Smooth muscle cell (in vitro differentiated cells): ENCODE measurements around the gene CFAP57. TPM values are rescaled to one million over a fixed set of nuclear protein-coding genes. Genes with fewer than 3 reads are reported as not detected.

Source experiments
- DNase-seq: peaks from one replicate; lab custom pipeline; 2025; ENCODE audit not compliant: unreplicated experiment; lab: John Stamatoyannopoulos, UW
- H2AFZ ChIP-seq: fragments of 200-600 bp; sonication (generic); 2 replicates; pipeline ENCODE4 v1.6.0; 2016; ENCODE audit warnings: antibody characterized with exemption, low read depth, mild to moderate bottlenecking
- H3F3A ChIP-seq: fragments of 200-600 bp; sonication (generic); 2 replicates; pipeline ENCODE4 v1.6.0; 2017; ENCODE audit warnings: antibody characterized with exemption, low read depth
- H3K27ac ChIP-seq: fragments of 200-600 bp; sonication (generic); 2 replicates; pipeline ENCODE4 v1.5.1; 2016; ENCODE audit warnings: low read depth, mild to moderate bottlenecking
- H3K27me3 ChIP-seq: fragments of 200-600 bp; sonication (generic); 2 replicates; pipeline ENCODE4 v1.6.1; 2016; ENCODE audit warnings: low read depth, mild to moderate bottlenecking
- H3K36me3 ChIP-seq: fragments of 200-600 bp; sonication (generic); 2 replicates; pipeline ENCODE4 v1.5.1; 2016; ENCODE audit warnings: low read depth
- H3K4me1 ChIP-seq: fragments of 200-600 bp; sonication (generic); 2 replicates; pipeline ENCODE4 v1.5.1; 2016; ENCODE audit warnings: low read depth
- H3K4me2 ChIP-seq: fragments of 200-600 bp; sonication (generic); 2 replicates; pipeline ENCODE4 v1.6.0; 2016; ENCODE audit warnings: mild to moderate bottlenecking
- H3K4me3 ChIP-seq: fragments of 200-600 bp; sonication (generic); 2 replicates; pipeline ENCODE4 v1.5.1; 2016; ENCODE audit warnings: mild to moderate bottlenecking
- H3K79me2 ChIP-seq: fragments of 200-600 bp; sonication (generic); 2 replicates; pipeline ENCODE4 v1.6.0; 2016; ENCODE audit warnings: low read depth, mild to moderate bottlenecking
- H3K9ac ChIP-seq: fragments of 200-600 bp; sonication (generic); 2 replicates; pipeline ENCODE4 v1.6.0; 2016; ENCODE audit warnings: low read depth
- H3K9me3 ChIP-seq: fragments of 200-600 bp; sonication (generic); replicated peaks from 2 replicates; pipeline ENCODE4 v1.5.1; 2016; ENCODE audit warnings: low read depth
- H4K20me1 ChIP-seq: fragments of 200-600 bp; sonication (generic); 2 replicates; pipeline ENCODE4 v1.6.0; 2016; ENCODE audit warnings: low read depth
- WGBS: methylation state at CpG from one replicate; pipeline ENCODE4 v1.1.7; 2016; ENCODE audit warnings: low lambda C conversion rate; 5-methylcytosine and 5-hydroxymethylcytosine counted together
- polyA plus RNA-seq: library from polyadenylated mRNA; unstranded; fragments of >200 nt; fragmentation: Nextera tagmentation; extraction: Ambion mirVana; gene quantifications from 2 replicates; pipeline ENCODE4 v1.2.1, GENCODE V29; 2016
- total RNA-seq: library from RNA; depleted of rRNA; stranded (reverse); fragments of >200 nt; gene quantifications from 2 replicates; pipeline ENCODE4 v1.2.3, GENCODE V29; 2014
- TF ChIP-seq, protein P1 (sequence below): fragments of 200-600 bp; sonication (generic); IDR thresholded peaks from 2 replicates; pipeline ENCODE4 v1.5.1; 2017; ENCODE audit warnings: borderline replicate concordance, mild to moderate bottlenecking, antibody characterized with exemption; ENCODE audit not compliant: insufficient read depth, poor library complexity, severe bottlenecking

The CFAP57 gene
- total and polyA plus RNA-seq, 2 experiments from 2014 or later, result 0.22 TPM; not detected in 1

DNA sequence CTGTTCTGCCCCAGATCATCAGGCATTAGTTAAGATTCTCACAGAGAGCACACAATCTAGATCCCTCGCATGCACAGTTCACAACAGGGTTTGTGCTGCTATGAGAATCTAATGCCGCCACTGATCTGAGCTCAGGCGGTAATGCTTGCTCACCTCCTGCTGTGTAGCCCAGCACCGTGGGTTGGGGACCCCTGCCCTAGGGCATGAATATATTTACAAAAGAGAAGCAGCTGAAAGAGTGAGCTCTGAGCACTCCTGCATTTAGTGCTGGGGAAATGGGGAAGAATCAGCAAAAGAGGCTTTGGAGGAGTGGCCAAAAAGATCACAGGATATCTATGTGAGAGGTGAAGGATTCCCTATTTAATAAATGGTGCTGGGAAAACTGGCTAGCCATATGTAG lies 5.6 kb downstream of the CFAP57 start:
- Histone ChIP-seq H3K9me3 (no peaks in the 10 kb centered on the region), H3K27me3 (no peaks in the 10 kb centered on the region)

GRCh38 chr1:43184388-43184787 lies 12.3 kb downstream of the CFAP57 start:
- Histone ChIP-seq H3K27me3 (no peaks in the 10 kb centered on the region), H4K20me1 (no peaks in the 10 kb centered on the region), H3K4me2 (no peak overlapping the region), H3K27ac (no peak overlapping the region), H3K4me1 (no peaks in the 10 kb centered on the region), H3K36me3 (no peaks in the 10 kb centered on the region), H2AFZ (no peak overlapping the region), H3K9me3 (no peaks in the 10 kb centered on the region), H3F3A (no peaks in the 10 kb centered on the region), H3K4me3 (no peak overlapping the region), H3K79me2 (no peaks in the 10 kb centered on the region), H3K9ac (no peak overlapping the region)
- DNase-seq, result no peak
- 96% methylated on average over 3 of the region's 3 CpGs for WGBS
- TF ChIP-seq, protein P1, sequence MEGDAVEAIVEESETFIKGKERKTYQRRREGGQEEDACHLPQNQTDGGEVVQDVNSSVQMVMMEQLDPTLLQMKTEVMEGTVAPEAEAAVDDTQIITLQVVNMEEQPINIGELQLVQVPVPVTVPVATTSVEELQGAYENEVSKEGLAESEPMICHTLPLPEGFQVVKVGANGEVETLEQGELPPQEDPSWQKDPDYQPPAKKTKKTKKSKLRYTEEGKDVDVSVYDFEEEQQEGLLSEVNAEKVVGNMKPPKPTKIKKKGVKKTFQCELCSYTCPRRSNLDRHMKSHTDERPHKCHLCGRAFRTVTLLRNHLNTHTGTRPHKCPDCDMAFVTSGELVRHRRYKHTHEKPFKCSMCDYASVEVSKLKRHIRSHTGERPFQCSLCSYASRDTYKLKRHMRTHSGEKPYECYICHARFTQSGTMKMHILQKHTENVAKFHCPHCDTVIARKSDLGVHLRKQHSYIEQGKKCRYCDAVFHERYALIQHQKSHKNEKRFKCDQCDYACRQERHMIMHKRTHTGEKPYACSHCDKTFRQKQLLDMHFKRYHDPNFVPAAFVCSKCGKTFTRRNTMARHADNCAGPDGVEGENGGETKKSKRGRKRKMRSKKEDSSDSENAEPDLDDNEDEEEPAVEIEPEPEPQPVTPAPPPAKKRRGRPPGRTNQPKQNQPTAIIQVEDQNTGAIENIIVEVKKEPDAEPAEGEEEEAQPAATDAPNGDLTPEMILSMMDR, result no peak

More for the DNA sequence above, 5.6 kb downstream of the CFAP57 start:
- Histone ChIP-seq H3K4me1 (no peaks in the 10 kb centered on the region), H3K79me2 (no peaks in the 10 kb centered on the region), H3K9ac (no peak overlapping the region), H3K27ac (no peak overlapping the region), H2AFZ (no peak overlapping the region), H3K36me3 (no peaks in the 10 kb centered on the region), H3F3A (peaks cover 5% of the 10 kb centered on the region), H4K20me1 (no peaks in the 10 kb centered on the region), H3K4me3 (no peak overlapping the region), H3K4me2 (no peak overlapping the region)
- DNase-seq, result no peak
- TF ChIP-seq, protein P1, result no peak
- WGBS, result 34% methylated on average over 4 of the region's 4 CpGs

GRCh38 chr1:43184995-43185394 lies 12.9 kb downstream of the CFAP57 start:
- H2AFZ ChIP-seq, result no peak overlapping the region
- no peaks in the 10 kb centered on the region for H3F3A ChIP-seq
- 91% methylated on average over 3 of the region's 3 CpGs for WGBS
- no peak overlapping the region for H3K27ac ChIP-seq
- no peak overlapping the region for H3K4me3 ChIP-seq
- H3K4me2 ChIP-seq, result no peak overlapping the region
- H3K36me3 ChIP-seq, result no peaks in the 10 kb centered on the region
- no peak for DNase-seq
- H3K4me1 ChIP-seq, result no peaks in the 10 kb centered on the region
- no peaks in the 10 kb centered on the region for H3K9me3 ChIP-seq
- no peaks in the 10 kb centered on the region for H3K79me2 ChIP-seq
- no peak overlapping the region for H3K9ac ChIP-seq
- H3K27me3 ChIP-seq, result no peaks in the 10 kb centered on the region
- no peaks in the 10 kb centered on the region for H4K20me1 ChIP-seq
- TF ChIP-seq, protein P1, result no peak

GRCh38 chr1:43188106-43188505 lies 16.0 kb downstream of the CFAP57 start:
- no peak overlapping the region for H3K27ac ChIP-seq
- no peak overlapping the region for H3K9ac ChIP-seq
- H3K79me2 ChIP-seq, result no peaks in the 10 kb centered on the region
- DNase-seq, result no peak
- no peaks in the 10 kb centered on the region for H4K20me1 ChIP-seq
- peaks cover 5% of the 10 kb centered on the region for H3K9me3 ChIP-seq
- no peak overlapping the region for H2AFZ ChIP-seq
- no peak overlapping the region for H3K4me3 ChIP-seq
- no peaks in the 10 kb centered on the region for H3K36me3 ChIP-seq
- H3F3A ChIP-seq, result no peaks in the 10 kb centered on the region
- H3K4me1 ChIP-seq, result no peaks in the 10 kb centered on the region
- 94% methylated on average over 1 of the region's 1 CpG for WGBS
- H3K4me2 ChIP-seq, result no peak overlapping the region
- TF ChIP-seq, protein P1, result no peak
- H3K27me3 ChIP-seq, result no peaks in the 10 kb centered on the region
